HK-2 (cell line): ENCODE results near the gene MEX3B.
"Not testable (repeated sequence)": the region's sequence is repeated elsewhere in the genome, so short reads cannot be mapped to it uniquely, and the experiment has no call there.

Experiments
- DNase-seq: peaks from one replicate; pipeline ENCODE4 v3.0.0-alpha.2; 2018; ENCODE audit not compliant: unreplicated experiment

Gene MEX3B

DNA sequence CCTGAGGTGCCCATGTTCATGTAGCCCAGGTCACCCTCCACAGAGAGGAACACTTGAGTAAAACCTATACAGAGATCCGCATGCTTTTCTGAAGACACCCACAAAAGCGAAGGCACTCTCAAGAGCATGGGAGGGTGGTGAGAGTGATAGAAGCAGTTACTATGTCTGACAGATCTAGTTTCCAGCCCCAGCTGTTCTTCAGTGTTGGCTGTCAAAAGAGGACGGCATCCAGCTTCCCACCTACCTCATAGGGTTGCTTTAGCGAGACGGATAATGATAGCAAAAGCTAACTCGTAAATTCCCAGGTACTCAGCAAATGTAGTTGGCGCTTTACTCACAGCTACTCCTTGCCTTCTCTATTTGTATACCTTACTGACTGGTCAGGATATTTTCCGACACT is 3.0 kb upstream of the MEX3B start:
- DNase-seq = no peak

- no peak for DNase-seq
Measured at GRCh38 chr15:82047453-82048400, 1.9 kb upstream of the MEX3B start.

DNA sequence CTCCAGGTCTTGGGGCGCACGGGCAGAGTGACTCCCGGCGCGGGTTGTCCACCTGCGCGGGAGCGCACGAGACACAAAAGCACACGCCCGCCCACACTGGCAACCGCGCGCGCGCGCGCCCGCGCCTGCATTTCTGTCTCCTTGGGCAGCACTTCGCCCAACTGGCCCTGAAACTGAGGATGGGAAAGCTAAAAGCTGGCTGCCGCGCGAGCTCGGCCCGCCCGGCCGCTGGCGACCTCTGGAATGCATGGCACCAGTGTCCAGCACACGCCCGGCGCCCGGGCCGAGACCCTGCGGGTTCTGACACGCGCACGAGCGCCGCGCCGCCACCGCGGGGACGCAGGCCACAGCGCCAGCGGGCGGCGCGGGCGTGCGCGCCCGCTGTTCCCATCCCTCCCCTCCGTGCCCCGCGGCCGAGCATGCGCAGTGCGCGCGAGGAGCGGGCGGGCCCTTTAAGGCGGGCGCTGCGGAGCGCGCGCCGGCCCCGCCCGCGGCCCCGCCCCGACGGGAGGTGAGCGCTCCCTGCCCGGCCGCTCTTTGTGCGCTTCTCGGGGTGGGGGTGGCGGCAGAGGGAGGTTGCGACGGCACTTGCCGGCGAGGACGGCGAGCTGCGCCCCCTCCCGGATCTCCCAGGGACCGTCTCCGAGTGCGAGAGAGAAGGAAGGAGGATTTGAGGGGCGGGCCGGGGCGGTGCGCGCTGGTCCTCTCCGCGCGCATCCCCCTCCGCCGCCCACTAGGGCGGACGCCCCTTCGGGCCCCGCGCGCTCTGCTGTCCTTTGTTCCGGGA is 1.0 kb upstream of the MEX3B start:
- peak; percentile 82 for DNase-seq

DNA sequence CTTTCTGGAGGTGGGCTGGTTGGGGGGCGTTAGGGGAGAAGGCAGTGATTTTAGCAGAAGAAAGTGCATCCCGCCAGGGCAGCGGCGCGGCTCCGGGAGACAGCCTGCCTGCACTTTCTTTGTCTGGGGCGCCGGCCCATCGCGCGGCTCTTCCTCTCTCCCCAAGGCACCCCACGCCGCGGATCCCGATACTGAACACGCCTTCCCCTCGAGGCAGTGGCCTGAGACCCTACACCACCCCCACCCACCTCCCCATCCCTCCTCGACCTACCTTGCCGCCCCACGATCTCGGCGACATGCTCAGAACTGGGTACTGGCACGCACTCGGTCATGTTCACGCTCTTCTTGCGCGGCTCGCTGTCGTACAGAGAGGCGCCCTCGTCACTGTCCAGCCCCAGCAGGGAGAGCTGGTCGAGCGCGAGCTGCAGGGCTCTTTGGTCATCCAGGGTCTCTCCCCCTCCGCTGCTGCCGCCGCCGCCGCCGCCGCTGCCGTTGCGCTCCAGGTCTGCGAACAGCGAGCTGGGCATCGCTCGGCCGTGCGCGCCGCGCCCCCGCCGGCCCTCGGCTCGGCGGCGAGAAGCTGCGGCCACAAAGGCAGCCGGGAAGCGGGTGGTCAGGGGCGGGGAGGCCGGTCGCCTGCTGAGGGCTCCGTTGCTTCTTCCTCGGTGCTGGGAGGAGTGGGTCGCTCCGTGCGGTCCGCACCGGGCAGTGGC is 483 bp downstream of the MEX3B start:
- peak; percentile 49 for DNase-seq

- DNase-seq = peak; percentile 2
Measured at GRCh38 chr15:82044373-82045178, 1.2 kb downstream of the MEX3B start.

GRCh38 chr15:82043796-82044372 is 1.9 kb downstream of the MEX3B start:
- no peak for DNase-seq

DNA sequence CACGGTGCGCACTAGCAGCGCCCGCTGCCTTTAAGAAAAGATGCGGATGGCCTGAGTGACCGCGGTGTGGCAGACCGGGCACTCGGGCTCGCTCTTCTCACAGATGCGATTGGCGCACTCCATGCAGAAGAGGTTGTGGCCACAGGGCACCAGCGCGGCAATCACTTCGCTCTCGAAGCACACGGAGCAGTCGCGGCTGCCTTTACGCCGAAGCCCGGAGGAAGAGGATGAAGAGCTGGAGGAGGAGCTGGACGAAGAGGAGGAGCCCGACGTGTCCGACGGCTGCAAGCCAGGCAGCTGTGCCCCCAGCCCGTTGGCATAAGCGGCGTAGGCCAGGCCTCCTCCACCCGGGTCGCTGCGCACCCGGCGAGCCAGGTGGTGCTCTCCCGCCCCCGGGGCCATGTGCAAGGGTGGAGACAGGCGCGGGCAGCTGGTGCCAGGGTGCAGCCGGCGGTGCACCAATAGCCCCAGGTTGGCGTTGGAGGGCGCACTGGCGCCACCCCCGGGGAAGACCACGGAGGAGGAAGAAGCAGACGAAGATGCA is 2.6 kb downstream of the MEX3B start:
- no peak for DNase-seq

- DNase-seq = no peak
Measured at GRCh38 chr15:82040862-82041261, 5.0 kb downstream of the MEX3B start.

DNA sequence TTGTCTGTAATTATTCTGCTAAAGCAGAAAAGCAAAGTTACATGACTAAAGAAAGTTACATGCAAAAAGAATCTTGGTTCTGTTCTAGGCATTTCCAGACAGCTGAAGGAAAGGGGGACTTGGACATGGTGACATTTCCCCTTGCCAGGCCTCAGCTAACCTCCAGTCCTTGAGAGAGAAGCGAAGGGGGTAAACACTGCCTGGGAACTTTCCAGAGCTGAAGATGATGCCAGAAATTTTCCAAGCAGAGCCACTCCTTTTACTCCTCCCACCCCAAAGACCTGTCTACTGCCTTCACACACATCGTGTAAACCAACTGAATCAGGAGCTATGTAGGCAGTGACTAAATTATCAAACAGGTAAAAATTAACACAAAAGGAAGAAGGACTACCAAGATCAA is 5.4 kb downstream of the MEX3B start:
- no peak for DNase-seq

DNA sequence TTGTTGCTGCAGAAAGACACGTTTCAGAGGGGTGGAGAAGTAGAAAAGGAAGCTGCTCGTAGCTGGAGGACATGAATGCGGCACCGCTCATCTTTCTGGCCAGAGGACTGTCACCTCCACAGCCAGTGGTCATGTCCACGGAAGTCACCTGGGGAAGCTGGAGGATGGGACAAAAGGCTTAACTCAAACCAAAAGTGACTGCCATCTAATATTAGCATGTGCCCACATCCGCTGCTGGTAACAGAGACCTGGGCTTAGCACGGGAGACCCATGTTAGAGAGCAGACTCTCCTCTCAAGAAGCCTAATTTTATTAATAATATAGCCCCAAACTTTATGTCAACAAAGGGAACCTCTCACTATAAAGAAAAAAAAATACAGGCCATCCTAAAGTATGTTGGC is 5.9 kb downstream of the MEX3B start:
- no peak for DNase-seq

GRCh38 chr15:82036461-82036860 is 9.4 kb downstream of the MEX3B start:
- DNase-seq = no peak

- no peak for DNase-seq
Measured at GRCh38 chr15:82031871-82032270, 13.9 kb downstream of the MEX3B start.

DNA sequence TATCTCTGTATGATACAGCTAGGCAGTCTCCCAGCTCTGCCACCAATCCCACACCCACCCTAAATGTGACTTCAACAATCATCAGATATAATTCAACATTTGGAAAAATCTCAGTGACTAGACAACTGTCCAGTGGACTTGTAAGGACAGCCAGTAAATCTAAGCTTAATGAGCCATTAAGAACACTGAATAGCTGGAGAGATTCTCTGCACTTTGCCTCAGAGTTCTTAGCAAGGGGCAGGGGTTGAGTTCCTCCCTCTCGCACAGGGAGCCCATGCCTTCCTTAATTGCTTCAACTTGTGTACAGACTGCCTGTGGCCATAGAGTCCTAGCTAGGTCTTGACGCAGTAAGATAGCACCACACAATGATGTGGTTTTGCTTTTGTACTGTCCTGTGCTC is 15.6 kb downstream of the MEX3B start:
- no peak for DNase-seq

GRCh38 chr15:82028163-82028562 is 17.7 kb downstream of the MEX3B start:
- not testable (repeated sequence) for DNase-seq

DNA sequence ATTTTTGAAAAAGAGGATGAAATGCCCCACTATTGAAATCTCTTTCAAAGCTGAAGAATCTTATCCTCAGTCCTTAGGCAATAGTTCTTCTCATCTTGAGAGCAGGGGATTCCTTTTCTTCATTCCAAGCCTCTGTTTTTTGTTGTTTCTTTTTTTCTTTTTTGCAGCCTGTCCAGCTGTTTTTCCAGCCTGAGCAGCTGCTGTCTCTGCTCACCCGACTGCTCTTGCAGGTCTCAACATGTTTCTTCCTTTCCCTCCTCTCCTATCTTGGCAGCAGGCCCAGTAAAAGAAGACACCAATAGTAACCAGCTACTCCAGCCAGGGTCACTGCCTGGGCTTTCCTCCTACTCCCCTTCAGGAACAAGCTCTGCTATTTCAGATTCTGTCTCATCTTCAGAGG is 23.8 kb downstream of the MEX3B start:
- no peak for DNase-seq

GRCh38 chr15:82020625-82021394 is 25.0 kb downstream of the MEX3B start:
- DNase-seq = no peak

GRCh38 chr15:82018201-82018600 is 27.6 kb downstream of the MEX3B start:
- DNase-seq = no peak

DNA sequence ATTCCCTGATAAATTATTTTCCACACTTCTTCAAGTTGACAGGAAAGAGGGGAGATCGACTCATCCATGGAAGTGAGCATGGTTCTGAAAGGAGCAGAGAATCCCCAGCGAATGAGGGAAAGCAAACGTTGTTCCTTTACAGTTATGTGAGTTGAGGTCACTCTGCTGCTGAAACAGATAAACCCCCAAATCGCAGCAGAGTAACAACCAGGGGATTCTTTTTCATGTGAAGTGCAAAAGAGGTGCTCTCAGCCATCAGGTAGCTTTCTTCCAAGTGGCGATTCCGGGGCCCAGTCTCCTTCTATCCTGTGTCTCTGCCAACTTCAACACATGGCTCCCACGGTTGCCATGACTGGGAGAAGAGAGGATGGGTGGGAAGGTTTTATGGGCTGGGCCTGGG is 28.2 kb downstream of the MEX3B start:
- no peak for DNase-seq

GRCh38 chr15:82014989-82015388 is 30.8 kb downstream of the MEX3B start:
- no peak for DNase-seq

DNA sequence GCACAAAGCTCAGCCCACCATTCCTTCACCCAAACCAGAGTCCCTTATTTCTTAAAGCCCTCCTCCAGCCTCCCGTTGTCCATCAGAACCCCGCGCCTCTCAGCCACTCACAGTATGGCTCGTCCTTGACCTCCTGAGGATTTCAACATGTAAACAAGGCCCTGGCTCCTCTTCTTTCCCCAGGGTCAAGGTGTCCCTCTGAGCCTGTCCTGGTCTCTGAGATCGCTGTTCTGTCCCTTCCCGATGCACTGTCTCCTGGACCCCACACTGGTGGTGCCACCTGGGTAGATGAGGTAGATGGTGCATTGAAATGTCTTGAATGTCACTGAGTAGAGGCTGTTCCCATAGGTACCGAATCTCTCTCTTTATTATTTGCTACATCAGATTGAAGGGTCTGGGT is 32.9 kb downstream of the MEX3B start:
- no peak for DNase-seq
